ENCODE data around the gene CUL7. TPM values are rescaled to one million over a fixed set of nuclear protein-coding genes. Genes with fewer than 3 reads are reported as not detected.

The CUL7 gene
- total RNA-seq, result 68.3 and 89.7 TPM in 2 replicates

DNA sequence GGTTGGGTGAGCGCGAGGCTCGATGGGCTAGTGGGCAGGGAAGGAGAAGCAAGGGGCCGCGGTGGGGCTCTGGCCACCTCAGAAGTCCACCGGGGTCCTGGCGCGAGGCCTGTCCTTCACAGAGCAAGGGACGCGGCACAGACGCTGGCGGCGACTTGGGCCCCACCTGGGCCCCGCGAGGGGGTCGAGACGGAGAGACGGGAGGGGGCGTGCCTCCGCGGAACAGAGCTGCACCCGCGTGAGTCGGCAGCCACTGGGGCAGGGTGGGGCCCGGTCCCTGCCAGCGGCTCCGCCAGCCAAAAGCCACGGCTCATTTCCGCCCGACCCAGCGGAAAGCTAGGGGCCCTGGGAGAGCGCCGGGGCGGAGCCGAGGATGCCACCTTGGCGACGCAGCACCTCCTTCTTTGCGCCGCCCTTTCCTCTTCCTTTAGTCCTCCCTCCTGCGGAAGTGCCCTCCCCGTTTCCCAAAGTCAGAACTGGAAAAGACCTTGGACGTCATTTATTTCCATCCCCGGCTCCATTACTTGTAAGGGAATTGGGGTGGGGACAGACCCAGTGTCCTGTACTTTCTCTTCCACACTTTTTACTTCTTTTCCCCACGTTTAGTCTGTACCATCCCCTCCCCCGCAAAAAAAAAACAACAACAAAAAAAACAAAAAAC, at the start of gene CUL7:
TSS of gene CUL7 (minus strand) at position 307 of the 661 bp plus-strand sequence. CDS start 1,063 bp downstream, outside the sequence.

DNA sequence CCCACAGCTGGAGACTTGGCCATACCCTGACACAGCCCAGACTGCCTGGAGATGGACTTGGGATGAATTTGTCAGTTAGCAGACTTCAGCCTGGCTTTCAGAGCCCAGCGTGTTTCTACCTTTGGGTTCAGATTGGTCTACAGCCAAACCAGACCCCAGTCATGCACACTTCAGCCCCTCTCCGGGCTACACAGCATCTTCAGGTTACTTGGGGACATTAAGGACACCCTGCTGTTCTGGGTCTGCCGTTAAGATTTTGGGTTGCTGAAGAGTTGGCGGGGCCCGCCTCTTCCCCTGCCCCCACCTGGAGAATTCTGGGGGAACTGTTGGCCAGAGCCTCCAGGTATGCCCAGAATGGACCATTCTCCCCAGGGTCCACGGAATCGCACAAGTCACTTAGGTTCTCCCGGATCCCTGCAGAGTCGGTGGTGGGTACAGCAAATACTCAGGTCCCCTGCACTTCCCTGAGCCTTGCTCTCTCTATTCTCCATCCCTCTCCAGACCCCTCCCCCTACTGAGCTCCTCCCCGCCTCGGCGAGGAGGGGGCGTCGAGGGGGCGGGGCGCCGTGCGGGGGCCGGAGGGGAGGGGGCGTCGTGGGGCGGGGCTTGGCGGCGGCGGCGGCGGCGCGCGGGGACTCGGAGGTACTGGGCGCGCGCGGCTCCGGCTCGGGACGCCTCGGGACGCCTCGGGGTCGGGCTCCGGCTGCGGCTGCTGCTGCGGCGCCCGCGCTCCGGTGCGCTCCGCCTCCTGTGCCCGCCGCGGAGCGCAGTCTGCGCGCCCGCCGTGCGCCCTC, 22.2 kb upstream of the CUL7 start, which contains the start of gene PTK7:
TSS of gene PTK7 (plus strand) at position 645 of the 794 bp plus-strand sequence. CDS start 175 bp downstream, outside the sequence.

DNA sequence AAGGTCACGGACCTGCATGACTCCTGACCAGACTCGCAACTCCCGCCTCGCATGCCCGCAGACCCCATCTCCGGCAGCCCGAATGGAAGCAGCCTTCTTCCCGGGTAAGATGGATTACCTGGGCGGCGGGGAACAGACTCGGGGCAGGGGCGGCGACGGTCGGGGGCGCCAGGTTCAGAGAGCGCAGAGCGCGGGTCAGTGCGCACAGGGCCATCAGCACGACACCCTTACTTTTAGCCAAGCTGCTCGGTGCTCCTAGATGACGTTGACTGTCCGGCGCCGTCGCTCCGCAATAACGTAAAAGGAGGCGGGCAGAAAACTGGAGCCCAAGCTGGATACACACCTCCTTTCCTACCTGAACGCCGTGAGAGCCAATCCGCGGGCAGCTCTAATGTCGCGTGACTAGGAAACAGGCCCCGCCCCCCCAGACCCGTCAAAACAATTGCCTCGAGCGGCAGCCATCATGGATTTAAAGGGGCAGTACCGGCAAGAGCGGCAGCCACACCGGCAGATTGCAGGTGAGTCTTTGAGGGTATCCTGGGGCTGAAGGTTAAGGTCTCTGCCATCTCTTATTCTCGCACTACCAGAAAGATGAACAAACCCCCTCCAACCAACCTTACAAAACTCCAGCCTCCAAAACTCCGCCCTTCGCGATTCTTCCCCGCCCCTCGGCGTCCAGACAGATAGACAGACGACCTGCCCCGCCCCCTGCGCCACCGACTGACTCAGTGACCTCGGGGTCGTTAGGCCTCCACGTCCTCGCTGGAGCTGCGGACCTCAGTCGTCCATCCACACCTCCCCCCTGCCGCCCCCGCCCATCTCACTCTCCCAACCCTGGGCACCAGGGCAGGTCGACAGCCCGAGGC, 5.8 kb upstream of the CUL7 start, which contains the start of the genes KLC4 and MRPL2:
TSS of gene KLC4 (plus strand) at position 464 of the 866 bp plus-strand sequence. CDS start 1,705 bp downstream, outside the sequence.
TSS of gene MRPL2 (minus strand) at position 267 of the 866 bp plus-strand sequence. CDS start at position 214, 53 bp downstream.

DNA sequence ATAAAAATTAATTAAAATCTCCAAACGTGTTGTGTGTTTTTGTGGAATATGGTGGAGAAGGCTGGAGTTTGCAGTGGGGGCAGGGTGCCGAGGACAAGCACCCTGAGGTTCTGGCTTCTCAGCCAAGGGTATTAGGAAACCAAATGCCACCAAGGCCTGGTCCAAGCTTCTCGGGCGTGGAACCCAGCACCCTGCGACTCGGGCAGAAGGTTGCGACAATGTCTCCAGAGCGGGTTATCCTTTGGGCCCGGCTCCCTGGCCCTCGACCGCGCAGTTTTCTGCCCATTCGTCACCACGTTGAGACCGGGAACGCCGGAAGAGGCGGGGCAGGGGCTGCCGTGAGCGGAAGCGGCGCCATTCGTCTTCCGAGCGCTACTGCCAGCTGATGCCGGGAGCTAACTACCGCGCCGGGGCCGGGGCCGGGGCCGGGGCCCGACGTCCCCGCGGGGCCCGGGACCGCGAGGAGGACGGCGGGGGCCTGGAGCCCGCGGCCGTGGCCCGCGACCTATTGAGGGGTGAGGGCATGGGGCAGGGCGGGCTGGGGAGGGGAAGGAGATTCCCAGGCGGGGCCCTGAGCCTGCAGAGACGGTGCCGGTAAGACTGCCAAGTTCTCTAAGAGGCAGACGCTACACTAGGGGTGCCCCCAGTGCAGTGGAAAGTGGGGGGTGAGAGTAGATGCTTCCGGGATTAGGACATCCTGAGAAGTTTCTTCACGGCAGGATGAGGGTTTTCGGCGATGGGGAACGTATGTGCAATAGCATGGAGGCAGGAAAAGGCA, 32.2 kb downstream of the CUL7 start, which contains the start of gene RRP36:
TSS of gene RRP36 (plus strand) at position 354 of the 778 bp plus-strand sequence. CDS start at position 386, 32 bp downstream.

DNA sequence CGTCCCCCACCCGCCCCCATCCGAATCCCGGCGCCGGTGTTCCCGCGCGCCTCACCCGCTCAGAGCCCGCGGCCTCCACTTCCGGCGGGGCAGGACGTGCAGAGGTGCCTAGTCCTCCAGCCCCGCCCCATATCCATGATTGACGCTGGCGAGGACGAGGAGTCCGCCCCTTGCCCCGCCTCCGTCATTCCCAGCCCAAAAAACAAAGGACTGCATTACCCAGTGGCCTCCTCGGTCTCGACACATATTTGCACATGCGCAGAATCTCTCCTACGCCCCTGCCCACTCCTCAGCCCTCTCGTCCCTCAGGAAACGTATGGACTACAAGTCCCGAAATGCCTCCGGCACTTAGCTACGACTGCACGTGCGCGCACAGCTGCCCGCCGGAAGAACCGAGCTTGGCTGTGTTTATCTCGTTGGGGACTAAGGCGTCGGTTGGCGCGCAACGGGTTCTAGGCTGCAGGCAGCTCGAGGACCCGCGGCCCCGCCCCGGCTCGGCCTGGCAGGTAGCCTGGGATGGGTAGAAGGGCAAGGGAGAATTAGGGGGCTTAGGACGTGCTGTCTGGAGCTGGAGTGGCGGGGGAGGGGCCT, 39.7 kb downstream of the CUL7 start, which contains the start of the genes KLHDC3 and MEA1:
TSS of gene KLHDC3 (plus strand) at position 407 of the 591 bp plus-strand sequence. CDS start 2,944 bp downstream, outside the sequence.
TSS of gene MEA1 (minus strand) at position 104 of the 591 bp plus-strand sequence. CDS start 133 bp downstream, outside the sequence.

Other genes with a start within 250 kb of the CUL7 start
- gene RPL7L1, start 174.2 kb downstream of the CUL7 start, total RNA-seq, result 107 and 128 TPM in 2 replicates
- gene PTCRA, start 137.8 kb downstream of the CUL7 start, total RNA-seq, result not detected in 2 replicates
- gene CNPY3, start 124.4 kb downstream of the CUL7 start, total RNA-seq, result 58.5 and 60.9 TPM in 2 replicates
- gene GNMT, start 93.1 kb downstream of the CUL7 start, total RNA-seq, result 0.30 TPM in 1 of 2 replicates, not detected in the other
- gene PEX6, start 74.7 kb downstream of the CUL7 start, total RNA-seq, result 38.0 and 65.6 TPM in 2 replicates
- 19.6 and 33.6 TPM in 2 replicates for gene PPP2R5D, start 69.3 kb downstream of the CUL7 start, total RNA-seq
- gene MEA1, start 39.9 kb downstream of the CUL7 start, total RNA-seq, result 48.2 and 71.9 TPM in 2 replicates
- 46.9 and 69.5 TPM in 2 replicates for gene KLHDC3, start 39.6 kb downstream of the CUL7 start, total RNA-seq
- 81.1 and 91.1 TPM in 2 replicates for gene RRP36, start 32.2 kb downstream of the CUL7 start, total RNA-seq
- 13.4 and 13.8 TPM in 2 replicates for gene MRPL2, start 5.6 kb upstream of the CUL7 start, total RNA-seq
- gene KLC4, start 5.8 kb upstream of the CUL7 start, total RNA-seq, result 21.1 and 24.3 TPM in 2 replicates
- 257 and 544 TPM in 2 replicates for gene PTK7, start 22.5 kb upstream of the CUL7 start, total RNA-seq
- gene SRF, start 117.4 kb upstream of the CUL7 start, total RNA-seq, result 22.6 and 28.9 TPM in 2 replicates
- gene CUL9, start 128.3 kb upstream of the CUL7 start, total RNA-seq, result 29.1 and 38.4 TPM in 2 replicates
- 26.3 and 26.7 TPM in 2 replicates for gene DNPH1, start 175.6 kb upstream of the CUL7 start, total RNA-seq
- under 0.01 and 0.05 TPM in 2 replicates for gene TTBK1, start 189.6 kb upstream of the CUL7 start, total RNA-seq
- gene SLC22A7, start 244.4 kb upstream of the CUL7 start, total RNA-seq, result not detected in 2 replicates